NCI-H524 treated with DMSO at 0.1 percent for 48 hours (cell line): ENCODE measurements around the gene PRSS57.
"Not testable (repeated sequence)": the region's sequence is repeated elsewhere in the genome, so short reads cannot be mapped to it uniquely, and the experiment has no call there.

Experiments
- DNase-seq: peaks from one replicate; lab custom pipeline; 2025; lab: John Stamatoyannopoulos, UW

PRSS57 gene

GRCh38 chr19:695352-695949 lies at the start of gene PRSS57:
Gene PRSS57 (minus strand): TSS chr19:695452. CDS start chr19:695430, 22 bp downstream.
- no peak for DNase-seq

- no peak for DNase-seq
Observed at GRCh38 chr19:743168-743687, 48.0 kb upstream of the PRSS57 start.

GRCh38 chr19:742540-743075 lies 47.4 kb upstream of the PRSS57 start:
- no peak for DNase-seq

- no peak for DNase-seq
Observed at GRCh38 chr19:741506-742131, 46.4 kb upstream of the PRSS57 start.

GRCh38 chr19:740816-741505 lies 45.7 kb upstream of the PRSS57 start:
- DNase-seq: not testable (repeated sequence)

- no peak for DNase-seq
Observed at GRCh38 chr19:739998-740715, 44.9 kb upstream of the PRSS57 start.

GRCh38 chr19:738509-739128 lies 43.4 kb upstream of the PRSS57 start:
- no peak for DNase-seq

GRCh38 chr19:737591-738093 lies 42.4 kb upstream of the PRSS57 start:
- DNase-seq: no peak

GRCh38 chr19:736125-736524 lies 40.9 kb upstream of the PRSS57 start:
- no peak for DNase-seq

GRCh38 chr19:734716-735115 lies 39.5 kb upstream of the PRSS57 start:
- no peak for DNase-seq

- DNase-seq: no peak
Observed at GRCh38 chr19:732148-733069, 37.2 kb upstream of the PRSS57 start.

- no peak for DNase-seq
Observed at GRCh38 chr19:731000-731399, 35.7 kb upstream of the PRSS57 start.

- no peak for DNase-seq
Observed at GRCh38 chr19:729965-730668, 34.9 kb upstream of the PRSS57 start.

GRCh38 chr19:729564-729963 lies 34.3 kb upstream of the PRSS57 start:
- not testable (repeated sequence) for DNase-seq

GRCh38 chr19:728011-728410 lies 32.8 kb upstream of the PRSS57 start:
- DNase-seq: no peak

- no peak for DNase-seq
Observed at GRCh38 chr19:726993-727956, 32.0 kb upstream of the PRSS57 start.

GRCh38 chr19:725461-726089 lies 30.3 kb upstream of the PRSS57 start:
- DNase-seq: no peak

GRCh38 chr19:723714-724113 lies 28.5 kb upstream of the PRSS57 start:
- no peak for DNase-seq
